ENCODE measurements around the gene CSNK1A1L.

- no peak for TF ChIP-seq CTCF (IDR thresholded peaks at IDR 0.05)
- TF ChIP-seq POLR2A (IDR thresholded peaks at IDR 0.05), result no peak
Observed at GRCh38 chr13:37076818-37077217, 28.6 kb downstream of the CSNK1A1L start.
